GM18867 (cell line): Measurements from ENCODE around the gene TAT.
A peak's percentile ranks its signal among the peaks of the same experiment; 100 is the strongest.
"Not testable (repeated sequence)": the region's sequence is repeated elsewhere in the genome, so short reads cannot be mapped to it uniquely, and the experiment has no call there.

ENCODE experiments used
- ATAC-seq: cut with Tn5 transposase; IDR thresholded peaks from one replicate; pipeline ENCODE4 v1.9.1; 2021; ENCODE audit warnings: mild to moderate bottlenecking, moderate library complexity; ENCODE audit not compliant: unreplicated experiment

TAT gene

GRCh38 chr16:71576971-71577370, at the start of gene TAT:
Gene TAT, minus strand, starts transcription at chr16:71577092. Its CDS starts 677 bp downstream, at chr16:71576415.
- ATAC-seq, result no peak

GRCh38 chr16:71626018-71626857, 49.3 kb upstream of the TAT start, which contains the start of gene MARVELD3:
Gene MARVELD3, plus strand, starts transcription at chr16:71626184. Its CDS starts 46 bp downstream, at chr16:71626230.
- ATAC-seq, result no peak

- ATAC-seq, result no peak
These were observed 48.4 kb upstream of the TAT start for GRCh38 chr16:71625113-71625850.

DNA sequence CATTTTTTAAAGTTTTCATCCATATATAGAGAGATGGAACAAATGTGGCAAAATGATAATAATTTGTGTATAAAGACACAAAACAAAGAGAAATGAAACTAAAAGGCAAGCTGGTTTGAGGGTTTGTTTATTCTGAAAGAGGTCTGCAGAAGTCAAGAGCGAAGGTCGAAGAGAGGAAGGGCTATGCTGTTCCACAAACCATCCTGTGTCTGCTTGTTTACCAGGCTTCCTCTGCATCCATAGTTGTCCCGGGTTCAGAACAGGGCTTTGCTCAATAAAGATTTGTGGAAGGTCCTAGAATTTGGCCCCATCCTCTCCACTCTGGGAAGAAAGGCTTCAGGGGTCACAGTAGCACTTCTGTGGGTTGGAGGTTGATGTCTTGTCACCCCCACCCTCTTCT, 46.7 kb upstream of the TAT start:
- no peak for ATAC-seq

DNA sequence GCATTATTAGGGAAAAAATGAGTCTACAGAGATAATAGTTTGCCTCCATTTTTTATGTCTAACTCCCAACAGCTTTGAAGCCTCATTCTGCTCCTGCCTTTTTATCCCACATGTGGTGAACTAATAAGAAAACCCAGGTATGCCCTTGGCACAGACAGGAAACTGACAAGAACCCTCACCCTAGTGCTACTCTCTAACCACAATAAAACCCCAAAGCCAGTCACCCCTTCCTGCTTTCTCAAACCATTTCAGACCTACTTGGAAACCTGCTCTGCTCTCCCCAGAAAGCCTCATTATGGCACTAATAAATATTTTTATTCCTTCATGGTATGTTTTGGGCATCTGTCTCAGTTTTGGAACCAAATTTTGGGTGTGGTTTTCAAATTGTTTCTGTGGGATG, 45.2 kb upstream of the TAT start:
- no peak for ATAC-seq

GRCh38 chr16:71618429-71618828, 41.5 kb upstream of the TAT start:
- no peak for ATAC-seq

GRCh38 chr16:71614956-71615355, 38.1 kb upstream of the TAT start:
- ATAC-seq, result not testable (repeated sequence)

- peak; percentile 62 for ATAC-seq
These were observed 34.3 kb upstream of the TAT start for GRCh38 chr16:71610936-71611871.

- ATAC-seq, result no peak
These were observed 33.6 kb upstream of the TAT start for GRCh38 chr16:71610447-71610846.

- ATAC-seq, result no peak
These were observed 32.2 kb upstream of the TAT start for GRCh38 chr16:71609066-71609465.

DNA sequence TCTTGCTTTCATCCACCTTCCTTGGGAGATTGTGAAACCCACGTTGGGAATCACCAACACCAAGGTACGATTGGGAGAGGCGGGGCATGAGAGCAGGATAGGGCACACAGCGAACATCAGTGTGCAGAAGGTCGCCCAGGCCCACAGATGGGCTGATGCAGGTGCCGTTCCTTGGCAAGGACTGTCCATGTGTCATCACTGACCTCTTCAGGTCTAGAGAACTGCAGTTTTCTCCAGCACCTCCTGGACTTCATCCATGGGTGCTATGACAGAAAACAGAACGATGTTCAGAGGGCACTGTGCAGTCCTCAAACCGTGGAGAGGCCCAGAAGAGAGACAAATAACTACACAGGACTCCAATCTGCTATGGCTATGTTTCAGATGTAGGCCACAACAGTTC, 23.9 kb upstream of the TAT start:
- no peak for ATAC-seq

GRCh38 chr16:71598426-71598825, 21.5 kb upstream of the TAT start:
- not testable (repeated sequence) for ATAC-seq

- not testable (repeated sequence) for ATAC-seq
These were observed 18.5 kb upstream of the TAT start for GRCh38 chr16:71595340-71595826.

- no peak for ATAC-seq
These were observed 17.2 kb upstream of the TAT start for GRCh38 chr16:71594000-71594646.

GRCh38 chr16:71593048-71593999, 16.4 kb upstream of the TAT start:
- no peak for ATAC-seq

GRCh38 chr16:71591917-71592316, 15.0 kb upstream of the TAT start:
- ATAC-seq, result no peak

DNA sequence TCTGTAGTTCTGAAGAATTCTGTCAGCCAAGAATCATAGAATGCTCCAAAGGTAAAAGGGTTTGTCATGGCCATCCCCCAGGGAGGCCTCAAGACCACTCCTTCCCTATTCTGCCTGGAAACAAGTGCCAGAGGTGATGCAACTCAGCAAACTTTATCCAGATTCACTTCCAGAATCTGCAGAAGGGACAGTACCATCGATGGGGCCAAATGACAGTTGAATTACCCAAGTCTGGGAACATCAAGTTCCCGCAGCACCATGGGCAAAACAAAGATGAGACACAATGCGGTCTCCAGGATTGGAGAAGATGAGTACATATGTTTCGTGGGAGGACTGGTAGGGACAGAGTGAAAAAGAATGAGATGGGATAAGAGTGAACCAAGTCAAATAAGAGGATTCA, 13.7 kb upstream of the TAT start:
- ATAC-seq, result no peak

- not testable (repeated sequence) for ATAC-seq
These were observed 13.2 kb upstream of the TAT start for GRCh38 chr16:71590071-71590470.

GRCh38 chr16:71589334-71589733, 12.4 kb upstream of the TAT start:
- not testable (repeated sequence) for ATAC-seq
